Gastrocnemius medialis (tissue), 4 donors: Measurements from ENCODE around the gene KLHL18. TPM values are rescaled to one million over a fixed set of nuclear protein-coding genes. Genes with fewer than 3 reads are reported as not detected.

ENCODE experiments used
- ATAC-seq, 2 donors: fragments of 150-250 bp; one replicate each; pipeline ENCODE4 v1.9.1; 2016
- DNase-seq, 2 donors: peaks; one replicate each; pipeline ENCODE4 v3.0.0-alpha.2; 2019
- H3K27ac ChIP-seq, 4 donors: fragments of 200-600 bp; sonication (generic); 1 replicate in 1 of 4; 2 replicates in 3 of 4; pipeline ENCODE4 v1.5.1; 2016 to 2018; ENCODE audit warnings: mild to moderate bottlenecking in 2 of 4, moderate library complexity in 1 of 4
- H3K27me3 ChIP-seq, 3 donors: fragments of 200-600 bp; sonication (generic) in 2 of 3; 1 replicate in 1 of 3; 2 replicates in 2 of 3; pipeline versions ENCODE4 v1.5.1 to v1.6.0; 2016 to 2019; ENCODE audit warnings: mild to moderate bottlenecking in 1 of 3, moderate library complexity in 1 of 3
- H3K36me3 ChIP-seq, 2 donors: fragments of 200-600 bp; sonication (generic) in 1 of 2; one replicate each; pipeline ENCODE4 v1.5.1; 2017 to 2018
- H3K4me1 ChIP-seq, 2 donors: fragments of 200-600 bp; sonication (generic) in 1 of 2; one replicate each; pipeline ENCODE4 v1.5.1; 2016 to 2017; ENCODE audit warnings: mild to moderate bottlenecking in 2 of 2
- H3K4me3 ChIP-seq, 4 donors: fragments of 200-600 bp; sonication (generic) in 3 of 4; 1 replicate in 1 of 4; 2 replicates in 3 of 4; pipeline ENCODE4 v1.5.1; 2016 to 2019; ENCODE audit warnings: mild to moderate bottlenecking in 2 of 4
- H3K9me3 ChIP-seq, 3 donors: fragments of 200-600 bp; sonication (generic) in 2 of 3; 1 replicate in 1 of 3; 2 replicates in 2 of 3; pipeline ENCODE4 v1.5.1; 2016 to 2019
- CTCF ChIP-seq, 5 experiments: fragments of 450-650 bp in 3 of 5; fragments of 200-600 bp in 2 of 5; sonication (generic) in 2 of 5; IDR thresholded peaks in 4 of 5; conservative IDR thresholded peaks in 1 of 5; 1 replicate in 4 of 5; 2 replicates in 1 of 5; pipeline ENCODE4 v1.5.1; 2016 to 2019; ENCODE audit warnings: antibody characterized with exemption in 5 of 5, mild to moderate bottlenecking in 3 of 5, moderate library complexity in 3 of 5
- POLR2A ChIP-seq, 2 donors: fragments of 450-650 bp; IDR thresholded peaks; one replicate each; pipeline ENCODE4 v1.6.1; 2017; ENCODE audit warnings: antibody characterized with exemption in 2 of 2, mild to moderate bottlenecking in 2 of 2, moderate library complexity in 2 of 2
- in situ Hi-C, 4 donors: fragments of 200-750 bp; cut with MboI; loops; one replicate each; pipeline versions ENCODE4 v1.15.0 to v1.8.0; 2017; ENCODE audit warnings: low sequenced_read_pairs in 4 of 4
- intact Hi-C: fragments of 100-400 bp; cut with DNase I; formaldehyde crosslinking; loops from one replicate; pipeline ENCODE4 v1.15.1; 2023; ENCODE audit warnings: low total_unique reads
- total RNA-seq, 4 donors: library from RNA; depleted of rRNA; stranded (reverse); fragments of >200 nt; gene quantifications; one replicate each; pipeline versions ENCODE4 v1.1.0 to v1.2.3, GENCODE V29; 2016

KLHL18 gene
- total RNA-seq, 4 donors from 2014 or later: 19.0 to 26.3 (median 22.4) TPM

- ATAC-seq: no peak
- in situ Hi-C loops (no loop called here), intact Hi-C loops (no loop called here)
- Histone ChIP-seq H3K27me3 (no peaks in the 10 kb centered on the region), H3K4me3 (no peak overlapping the region), H3K4me1 (no peaks in the 10 kb centered on the region), H3K9me3 (no peaks in the 10 kb centered on the region), H3K36me3 (peaks cover 0 to 9% of the 10 kb centered on the region in 2 donors), H3K27ac (no peak overlapping the region)
- TF ChIP-seq POLR2A (IDR thresholded peaks at IDR 0.05): no peak
- TF ChIP-seq CTCF (IDR thresholded peaks at IDR 0.05 in 4 of 5, conservative IDR thresholded peaks at IDR 0.05 in 1 of 5): no peak
- DNase-seq: no peak
Observed at GRCh38 chr3:47273564-47273963, 9.2 kb upstream of the KLHL18 start.

GRCh38 chr3:47274652-47275051 lies 8.1 kb upstream of the KLHL18 start:
- ATAC-seq (no peak), DNase-seq (no peak)
- no peaks in the 10 kb centered on the region for H3K27me3 ChIP-seq
- TF ChIP-seq POLR2A (IDR thresholded peaks at IDR 0.05): no peak
- no peak for TF ChIP-seq CTCF (IDR thresholded peaks at IDR 0.05 in 4 of 5, conservative IDR thresholded peaks at IDR 0.05 in 1 of 5)
- no peak overlapping the region for H3K27ac ChIP-seq
- H3K36me3 ChIP-seq: peaks cover 0 to 9% of the 10 kb centered on the region in 2 donors
- in situ Hi-C loops (no loop called here), intact Hi-C loops (no loop called here)
- H3K4me1 ChIP-seq: no peaks in the 10 kb centered on the region
- H3K4me3 ChIP-seq: no peak overlapping the region
- no peaks in the 10 kb centered on the region for H3K9me3 ChIP-seq

GRCh38 chr3:47276558-47276957 lies 6.2 kb upstream of the KLHL18 start:
- H3K4me3 ChIP-seq: no peak overlapping the region
- TF ChIP-seq CTCF (IDR thresholded peaks at IDR 0.05 in 4 of 5, conservative IDR thresholded peaks at IDR 0.05 in 1 of 5) (no peak), POLR2A (IDR thresholded peaks at IDR 0.05) (no peak)
- no peak for ATAC-seq
- H3K27ac ChIP-seq: no peak overlapping the region
- no peaks in the 10 kb centered on the region for H3K9me3 ChIP-seq
- peaks cover 0 to 9% of the 10 kb centered on the region in 2 donors for H3K36me3 ChIP-seq
- no peaks in the 10 kb centered on the region for H3K27me3 ChIP-seq
- in situ Hi-C loops (no loop called here), intact Hi-C loops (no loop called here)
- H3K4me1 ChIP-seq: peaks cover 5 to 6% of the 10 kb centered on the region in 2 donors
- DNase-seq: no peak

- Histone ChIP-seq H3K36me3 (peaks cover 0 to 4% of the 10 kb centered on the region in 2 donors), H3K27me3 (no peaks in the 10 kb centered on the region), H3K27ac (no peak overlapping the region), H3K4me1 (peaks cover 25 to 29% of the 10 kb centered on the region in 2 donors), H3K9me3 (no peaks in the 10 kb centered on the region), H3K4me3 (no peak overlapping the region)
- intact Hi-C loops: no loop called here
- no peak for TF ChIP-seq CTCF (IDR thresholded peaks at IDR 0.05 in 4 of 5, conservative IDR thresholded peaks at IDR 0.05 in 1 of 5)
- no peak for TF ChIP-seq POLR2A (IDR thresholded peaks at IDR 0.05)
- in situ Hi-C loops: no loop called here
- ATAC-seq: no peak
- DNase-seq: no peak
Observed at GRCh38 chr3:47280519-47280918, 2.2 kb upstream of the KLHL18 start.

- ATAC-seq (peak in 1 of 2 donors; percentile 25), DNase-seq (no peak)
- Histone ChIP-seq H3K4me1 (peaks cover 25 to 40% of the 10 kb centered on the region in 2 donors), H3K27ac (peak overlapping the region; percentile 86 to 93 (median 91)), H3K27me3 (no peaks in the 10 kb centered on the region), H3K4me3 (peak overlapping the region; percentile 70 to 92 (median 86)), H3K9me3 (no peaks in the 10 kb centered on the region), H3K36me3 (peaks cover 0 to 12% of the 10 kb centered on the region in 2 donors)
- intact Hi-C loops: loop anchor here (2.0 kb wide), 1 partner anchor 98 kb away; the partner anchor contains the start of gene PTPN23
- TF ChIP-seq POLR2A (IDR thresholded peaks at IDR 0.05) (no peak), CTCF (IDR thresholded peaks at IDR 0.05 in 4 of 5, conservative IDR thresholded peaks at IDR 0.05 in 1 of 5) (no peak)
- in situ Hi-C loops: no loop called here
Observed at GRCh38 chr3:47283193-47283537, 421 bp downstream of the KLHL18 start.
